Measurements from ENCODE around the gene ABCA10. TPM values are rescaled to one million over a fixed set of nuclear protein-coding genes. Genes with fewer than 3 reads are reported as not detected.

Gene ABCA10
- total RNA-seq, 6 donors from 2014 or later: 1.8 to 29.3 (median 5.1) TPM

DNA sequence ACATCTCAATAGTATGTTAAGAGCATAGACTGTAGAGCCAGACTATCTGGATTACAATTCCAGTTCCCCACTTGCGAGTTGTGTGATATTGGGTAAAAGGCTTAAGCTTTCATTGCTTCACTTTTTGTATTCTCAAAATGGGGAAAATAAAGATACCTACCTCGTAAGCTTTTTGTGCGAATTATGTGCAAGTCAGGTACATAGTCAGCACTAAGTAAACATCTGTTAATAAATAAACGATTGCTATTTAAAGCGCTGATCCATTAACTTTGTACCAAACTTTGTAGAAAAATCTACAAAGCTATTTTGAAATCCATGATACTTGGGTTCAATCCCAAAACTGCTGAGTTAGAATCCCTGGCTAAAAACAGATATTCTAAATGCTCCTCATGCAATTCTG is 106.6 kb downstream of the ABCA10 start:
- H3K27me3 ChIP-seq: no peaks in the 10 kb centered on the region
- peaks cover 0 to 4% (median 0%) of the 10 kb centered on the region in 4 donors for H3K36me3 ChIP-seq
- no peak overlapping the region for H3K4me3 ChIP-seq
- no peak overlapping the region for H3K27ac ChIP-seq
- H3K4me1 ChIP-seq: no peaks in the 10 kb centered on the region
- 95% methylated on average over 5 of the region's 5 CpGs for WGBS, 2 donors
- TF ChIP-seq POLR2AphosphoS5 (IDR thresholded peaks at IDR 0.05): no peak
- no peak for TF ChIP-seq EP300 (IDR thresholded peaks at IDR 0.05)
- no peak for TF ChIP-seq POLR2A (IDR thresholded peaks at IDR 0.05)
- TF ChIP-seq, protein P1, sequence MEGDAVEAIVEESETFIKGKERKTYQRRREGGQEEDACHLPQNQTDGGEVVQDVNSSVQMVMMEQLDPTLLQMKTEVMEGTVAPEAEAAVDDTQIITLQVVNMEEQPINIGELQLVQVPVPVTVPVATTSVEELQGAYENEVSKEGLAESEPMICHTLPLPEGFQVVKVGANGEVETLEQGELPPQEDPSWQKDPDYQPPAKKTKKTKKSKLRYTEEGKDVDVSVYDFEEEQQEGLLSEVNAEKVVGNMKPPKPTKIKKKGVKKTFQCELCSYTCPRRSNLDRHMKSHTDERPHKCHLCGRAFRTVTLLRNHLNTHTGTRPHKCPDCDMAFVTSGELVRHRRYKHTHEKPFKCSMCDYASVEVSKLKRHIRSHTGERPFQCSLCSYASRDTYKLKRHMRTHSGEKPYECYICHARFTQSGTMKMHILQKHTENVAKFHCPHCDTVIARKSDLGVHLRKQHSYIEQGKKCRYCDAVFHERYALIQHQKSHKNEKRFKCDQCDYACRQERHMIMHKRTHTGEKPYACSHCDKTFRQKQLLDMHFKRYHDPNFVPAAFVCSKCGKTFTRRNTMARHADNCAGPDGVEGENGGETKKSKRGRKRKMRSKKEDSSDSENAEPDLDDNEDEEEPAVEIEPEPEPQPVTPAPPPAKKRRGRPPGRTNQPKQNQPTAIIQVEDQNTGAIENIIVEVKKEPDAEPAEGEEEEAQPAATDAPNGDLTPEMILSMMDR (IDR thresholded peaks at IDR 0.05): no peak
- no peaks in the 10 kb centered on the region for H3K9me3 ChIP-seq
- DNase-seq (no peak), ATAC-seq (ENCODE audit: low FRiP score in 2 of 2) (no peak)

DNA sequence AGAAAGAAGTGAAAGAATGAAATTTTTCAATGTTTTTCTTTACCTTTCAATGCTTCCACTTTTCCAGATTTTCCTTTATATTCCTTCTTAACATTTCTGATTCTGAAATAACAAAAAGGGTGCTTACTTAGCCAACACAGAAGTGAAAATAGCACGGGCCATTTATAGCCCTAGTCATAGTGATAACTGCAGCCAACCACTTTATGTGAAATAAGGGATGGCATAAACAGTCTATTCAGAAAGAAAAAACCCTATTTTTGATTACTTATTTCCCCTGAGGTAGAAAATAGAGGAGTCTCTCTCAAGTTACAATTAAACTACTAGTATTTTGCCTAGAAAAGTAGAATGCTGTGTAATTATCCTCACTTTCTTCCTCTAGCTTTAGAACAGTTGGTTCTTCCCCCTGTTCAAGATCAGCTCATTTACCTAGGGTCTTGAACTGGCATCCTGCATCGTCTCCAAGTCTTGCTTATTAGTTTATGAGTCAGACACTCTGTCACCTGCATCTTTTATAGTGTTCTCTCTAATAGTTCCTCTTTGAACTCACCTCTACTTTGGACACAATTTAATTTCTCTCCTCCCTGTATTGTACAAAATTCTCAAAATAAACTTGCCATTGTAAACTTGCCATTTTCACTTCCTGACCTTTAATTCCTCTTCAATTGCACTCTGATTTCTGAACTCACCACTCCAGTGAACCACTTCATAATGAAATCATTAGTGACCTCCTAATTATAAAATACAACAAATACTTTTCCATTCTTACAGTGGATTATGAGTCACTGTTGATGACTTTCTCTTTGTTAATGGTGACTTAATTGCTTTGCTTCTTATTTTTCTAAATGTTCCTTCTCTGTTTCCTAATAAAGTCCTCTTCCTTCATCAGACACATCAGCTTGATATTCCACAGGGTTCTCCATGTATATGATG is 110.5 kb downstream of the ABCA10 start:
- no peaks in the 10 kb centered on the region for H3K9me3 ChIP-seq
- no peak for DNase-seq
- 50 to 57% methylated on average over 2 of the region's 2 CpGs for WGBS, 2 donors
- H3K27me3 ChIP-seq: no peaks in the 10 kb centered on the region
- no peak for ATAC-seq (ENCODE audit: low FRiP score in 2 of 2)
- no peak overlapping the region for H3K27ac ChIP-seq
- H3K4me1 ChIP-seq: no peaks in the 10 kb centered on the region
- peaks cover 0 to 4% (median 0%) of the 10 kb centered on the region in 4 donors for H3K36me3 ChIP-seq
- TF ChIP-seq EP300 (IDR thresholded peaks at IDR 0.05) (no peak), POLR2A (IDR thresholded peaks at IDR 0.05) (no peak), POLR2AphosphoS5 (IDR thresholded peaks at IDR 0.05) (no peak)
- TF ChIP-seq, protein P1 (IDR thresholded peaks at IDR 0.05): no peak
- H3K4me3 ChIP-seq: no peak overlapping the region

DNA sequence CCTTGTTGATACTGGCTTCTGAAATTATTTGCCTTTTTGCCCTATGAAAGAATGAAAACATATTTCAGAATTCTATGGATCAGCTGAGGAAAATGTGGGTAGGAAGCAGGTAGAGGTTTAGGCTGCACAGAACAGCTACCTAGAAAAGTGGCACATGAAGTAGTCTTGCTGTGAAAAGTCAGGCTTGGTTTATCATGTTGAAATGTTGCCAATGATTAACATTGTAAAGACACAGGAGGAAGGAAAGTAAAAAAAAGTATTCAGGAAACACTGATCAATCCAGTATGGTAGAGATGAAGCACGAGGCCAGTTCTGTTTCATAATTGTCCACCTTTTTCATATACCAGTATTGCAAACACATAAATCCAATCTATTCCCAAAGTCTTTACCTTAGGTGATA is 116.8 kb downstream of the ABCA10 start:
- H3K27me3 ChIP-seq: no peaks in the 10 kb centered on the region
- no peaks in the 10 kb centered on the region for H3K36me3 ChIP-seq
- H3K9me3 ChIP-seq: no peaks in the 10 kb centered on the region
- WGBS, 2 donors: 57 to 61% methylated on average over 1 of the region's 1 CpG
- no peak overlapping the region for H3K27ac ChIP-seq
- H3K4me1 ChIP-seq: no peaks in the 10 kb centered on the region
- no peak overlapping the region for H3K4me3 ChIP-seq
- TF ChIP-seq, protein P1 (IDR thresholded peaks at IDR 0.05): no peak
- TF ChIP-seq EP300 (IDR thresholded peaks at IDR 0.05) (no peak), POLR2A (IDR thresholded peaks at IDR 0.05) (no peak), POLR2AphosphoS5 (IDR thresholded peaks at IDR 0.05) (no peak)
- no peak for DNase-seq
- ATAC-seq (ENCODE audit: low FRiP score in 2 of 2): no peak

DNA sequence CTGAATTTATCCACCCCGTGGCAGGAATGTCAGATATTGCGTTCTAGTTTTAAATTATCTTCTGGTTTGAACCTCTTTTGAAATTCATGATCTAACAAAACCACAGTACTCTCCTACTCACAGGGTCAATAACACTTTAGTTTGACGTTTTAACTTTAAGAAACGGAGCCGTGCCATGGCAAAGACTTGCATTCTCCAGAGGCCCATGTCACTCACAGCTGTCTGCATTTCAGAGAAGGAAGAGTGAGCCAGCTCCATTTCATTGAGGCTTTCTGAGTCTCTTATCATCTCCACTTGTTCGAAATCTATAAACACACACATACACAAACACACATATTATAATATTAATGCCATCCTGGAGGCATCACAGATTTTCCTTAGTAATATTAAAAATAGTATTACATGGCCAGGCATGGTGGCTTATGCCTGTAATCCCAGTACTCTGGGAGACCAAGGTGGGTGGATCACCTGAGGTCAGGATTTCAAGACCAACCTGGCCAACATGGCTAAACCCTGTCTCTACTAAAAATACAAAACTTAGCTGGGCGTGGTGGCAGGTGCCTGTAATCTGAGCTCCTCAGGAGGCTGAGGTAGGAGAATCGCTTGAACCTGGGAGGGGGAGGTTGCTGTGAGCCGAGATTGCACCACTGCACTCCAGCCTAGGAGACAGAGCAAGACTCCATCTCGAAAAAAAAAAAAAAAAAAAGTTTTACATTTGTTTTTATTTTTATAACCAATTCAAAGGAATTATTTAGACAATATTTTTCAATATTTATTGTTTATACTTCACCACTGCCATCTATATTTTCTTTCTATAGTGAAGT is 122.5 kb downstream of the ABCA10 start:
- TF ChIP-seq POLR2A (IDR thresholded peaks at IDR 0.05): no peak
- TF ChIP-seq POLR2AphosphoS5 (IDR thresholded peaks at IDR 0.05): no peak
- no peak for TF ChIP-seq EP300 (IDR thresholded peaks at IDR 0.05)
- TF ChIP-seq, protein P1 (IDR thresholded peaks at IDR 0.05): no peak
- Histone ChIP-seq H3K27me3 (no peaks in the 10 kb centered on the region), H3K9me3 (no peaks in the 10 kb centered on the region), H3K36me3 (no peaks in the 10 kb centered on the region), H3K27ac (no peak overlapping the region), H3K4me1 (no peaks in the 10 kb centered on the region), H3K4me3 (no peak overlapping the region)
- DNase-seq: no peak
- 82 to 85% methylated on average over 10 of the region's 10 CpGs for WGBS, 2 donors
- ATAC-seq (ENCODE audit: low FRiP score in 2 of 2): no peak
